Adipocyte (in vitro differentiated cells): ENCODE measurements around the gene MDM2.

Experiments
- DNase-seq: peaks from one replicate; pipeline ENCODE4 v3.0.0-alpha.2; 2015; ENCODE audit warnings: low read depth
- H3K27me3 ChIP-seq: replicated peaks from 2 replicates; pipeline ENCODE4 v1.7.0; 2013; ENCODE audit warnings: mild to moderate bottlenecking, low read length, moderate library complexity; ENCODE audit not compliant: control insufficient read depth, insufficient read depth
- H3K36me3 ChIP-seq: 2 replicates; pipeline ENCODE4 v1.7.0; 2013; ENCODE audit warnings: low read length, mild to moderate bottlenecking, moderate library complexity; ENCODE audit not compliant: control insufficient read depth, insufficient read depth, severe bottlenecking
- H3K4me1 ChIP-seq: 2 replicates; pipeline ENCODE4 v1.7.0; 2013; ENCODE audit warnings: mild to moderate bottlenecking, low read length, moderate library complexity; ENCODE audit not compliant: control insufficient read depth, insufficient read depth
- H3K4me3 ChIP-seq: 2 replicates; pipeline ENCODE4 v1.7.0; 2013; ENCODE audit warnings: mild to moderate bottlenecking, low read length, moderate library complexity
- H3K9ac ChIP-seq: 2 replicates; pipeline ENCODE4 v1.7.0; 2013; ENCODE audit warnings: mild to moderate bottlenecking, low read length, moderate library complexity
- H3K9me3 ChIP-seq: 2 replicates; pipeline ENCODE4 v1.7.0; 2013; ENCODE audit warnings: mild to moderate bottlenecking, low read length, moderate library complexity; ENCODE audit not compliant: control insufficient read depth

The MDM2 gene

DNA sequence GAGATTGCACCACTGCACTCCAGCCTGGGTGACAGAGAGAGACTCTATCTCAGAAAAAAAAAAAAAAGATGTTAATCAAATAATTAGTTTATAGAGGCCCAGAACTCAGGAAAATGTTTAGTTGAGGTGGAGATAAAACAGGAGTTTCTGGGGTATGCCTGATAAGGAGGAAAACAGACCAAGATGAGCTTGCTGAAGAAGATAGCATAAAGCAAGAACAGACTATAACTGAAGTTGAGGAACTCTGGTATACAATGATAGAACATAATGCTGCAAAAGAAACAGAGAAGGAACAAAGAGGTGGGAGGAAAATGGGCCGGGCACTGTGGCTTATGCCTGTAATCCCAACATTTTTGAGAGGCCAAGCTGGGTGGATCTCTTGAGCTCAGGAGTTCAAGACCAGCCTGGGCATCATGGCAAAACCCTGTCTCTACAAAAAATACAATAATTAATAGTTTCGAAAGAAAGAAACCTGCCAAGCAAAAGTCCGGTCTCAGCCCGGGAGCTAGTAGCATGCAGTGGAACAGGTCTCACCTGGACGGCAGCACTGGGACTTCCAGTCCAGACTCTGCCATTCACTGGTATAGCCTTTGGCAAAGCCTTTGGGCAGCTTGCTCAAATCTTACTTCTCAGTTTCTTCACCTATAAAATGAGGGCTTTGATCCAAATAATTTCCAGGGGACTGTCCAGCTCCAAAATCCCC lies 36.6 kb upstream of the MDM2 start:
- no peak overlapping the region for H3K9ac ChIP-seq
- no peak for DNase-seq

DNA sequence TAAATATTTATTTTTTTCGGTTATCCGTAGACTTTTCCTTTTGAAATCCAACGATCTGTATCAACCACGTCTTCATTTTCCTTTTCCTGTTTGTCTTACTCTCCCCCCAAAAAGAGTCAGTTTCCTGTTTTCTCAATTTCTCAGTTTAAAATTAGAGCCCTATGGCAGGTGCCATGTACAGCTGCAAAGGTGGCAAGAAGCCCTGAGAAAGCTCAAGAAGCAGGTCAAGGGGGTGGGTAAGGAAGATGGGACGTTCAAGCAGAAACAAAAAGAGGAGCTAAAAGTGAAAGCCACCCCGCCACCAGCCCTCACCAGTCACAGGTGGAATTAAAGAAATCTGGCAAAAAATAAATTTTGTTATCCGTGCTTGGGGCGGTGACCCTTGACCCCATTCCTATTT lies 35.3 kb upstream of the MDM2 start:
- no peak for DNase-seq
- H3K9me3 ChIP-seq: no peaks in the 10 kb centered on the region

More for the DNA sequence above, 36.6 kb upstream of the MDM2 start:
- Histone ChIP-seq H3K9me3 (no peaks in the 10 kb centered on the region), H3K4me1 (peaks cover 6% of the 10 kb centered on the region), H3K36me3 (peaks cover 6% of the 10 kb centered on the region), H3K27me3 (no peaks in the 10 kb centered on the region), H3K4me3 (no peak overlapping the region)

DNA sequence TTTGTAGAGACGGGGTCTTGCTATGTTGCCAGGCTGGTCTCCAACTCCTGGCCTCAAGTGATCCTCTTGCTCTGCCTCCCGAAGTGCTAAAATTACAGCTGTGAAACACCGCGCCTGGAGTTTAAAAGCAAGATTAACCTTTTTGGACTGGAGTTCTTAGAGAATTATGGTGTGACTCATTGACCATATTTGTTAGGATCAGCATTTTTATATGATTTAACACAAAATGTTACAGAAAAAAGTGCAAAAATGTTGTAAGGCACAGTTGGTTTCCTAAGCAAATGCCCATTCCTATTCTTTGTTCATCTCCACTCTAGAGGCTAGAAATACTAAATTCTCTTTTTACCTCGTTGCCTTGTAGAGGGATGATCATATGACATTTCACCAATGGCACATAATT lies 34.4 kb upstream of the MDM2 start:
- Histone ChIP-seq H3K9ac (no peak overlapping the region), H3K4me1 (peaks cover 6% of the 10 kb centered on the region), H3K4me3 (no peak overlapping the region), H3K27me3 (no peaks in the 10 kb centered on the region), H3K9me3 (no peaks in the 10 kb centered on the region), H3K36me3 (no peaks in the 10 kb centered on the region)
- DNase-seq: no peak

More for the DNA sequence above, 35.3 kb upstream of the MDM2 start:
- Histone ChIP-seq H3K4me1 (peaks cover 6% of the 10 kb centered on the region), H3K4me3 (no peak overlapping the region), H3K27me3 (no peaks in the 10 kb centered on the region), H3K36me3 (no peaks in the 10 kb centered on the region), H3K9ac (no peak overlapping the region)

DNA sequence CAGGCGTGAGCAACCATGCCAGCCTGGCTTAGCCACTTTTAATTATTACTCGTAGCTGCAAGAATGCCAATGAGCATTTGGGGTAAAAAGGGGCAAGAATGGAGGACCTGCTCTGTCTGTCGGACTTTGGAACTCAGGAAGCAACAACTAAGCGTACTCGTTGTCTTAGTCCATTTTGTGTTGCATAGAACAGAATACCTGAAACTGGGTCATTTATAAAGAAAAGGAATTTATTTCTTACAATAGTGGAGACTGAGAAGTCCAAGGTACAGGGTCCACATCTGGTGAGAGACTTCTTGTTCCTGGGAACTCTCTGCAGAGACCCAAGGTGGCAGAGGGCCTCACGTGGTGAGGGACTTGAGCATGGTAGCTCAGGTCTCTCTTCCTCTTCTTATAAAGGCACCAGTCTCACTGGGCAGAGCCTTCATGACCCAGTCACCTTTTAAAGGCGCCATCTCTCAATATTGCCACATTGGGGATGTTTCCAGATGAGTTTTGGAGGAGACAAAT lies 32.8 kb upstream of the MDM2 start:
- no peak overlapping the region for H3K9ac ChIP-seq
- no peaks in the 10 kb centered on the region for H3K9me3 ChIP-seq
- no peak for DNase-seq
- H3K27me3 ChIP-seq: no peaks in the 10 kb centered on the region
- no peak overlapping the region for H3K4me3 ChIP-seq
- peaks cover 12% of the 10 kb centered on the region for H3K4me1 ChIP-seq
- H3K36me3 ChIP-seq: no peaks in the 10 kb centered on the region

DNA sequence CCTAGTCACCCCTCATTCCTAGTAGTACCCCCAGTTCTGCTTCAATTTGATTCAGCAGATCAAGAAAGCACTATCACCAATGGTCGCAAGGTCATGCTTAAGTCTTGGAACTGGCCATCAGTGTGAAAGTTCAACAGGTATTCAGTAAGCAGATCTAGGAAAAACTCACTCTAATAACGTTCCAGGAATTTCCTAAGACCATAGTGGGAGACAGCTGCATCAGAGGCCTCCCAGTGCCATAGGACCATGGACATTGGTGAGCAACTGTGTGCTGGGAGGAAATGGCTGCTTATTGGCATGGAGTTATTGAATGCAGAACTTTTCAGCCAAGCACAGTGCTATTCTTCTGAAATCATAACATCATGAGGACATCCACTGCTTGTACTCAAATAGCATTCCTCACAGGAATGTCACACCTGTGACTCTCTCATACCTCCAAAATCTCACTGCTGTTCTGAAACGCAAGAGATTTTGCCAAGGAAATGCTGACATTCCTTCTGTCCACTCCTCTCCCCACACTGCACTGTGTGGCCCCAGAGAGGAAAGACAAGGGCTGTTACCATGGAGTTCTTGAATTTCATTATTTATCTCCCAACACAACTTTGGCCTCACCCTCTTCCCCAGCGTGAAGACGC lies 30.9 kb upstream of the MDM2 start:
- H3K9me3 ChIP-seq: no peaks in the 10 kb centered on the region
- no peak overlapping the region for H3K4me3 ChIP-seq
- H3K27me3 ChIP-seq: no peaks in the 10 kb centered on the region
- no peak for DNase-seq
- peaks cover 12% of the 10 kb centered on the region for H3K4me1 ChIP-seq
- no peak overlapping the region for H3K9ac ChIP-seq
- no peaks in the 10 kb centered on the region for H3K36me3 ChIP-seq

DNA sequence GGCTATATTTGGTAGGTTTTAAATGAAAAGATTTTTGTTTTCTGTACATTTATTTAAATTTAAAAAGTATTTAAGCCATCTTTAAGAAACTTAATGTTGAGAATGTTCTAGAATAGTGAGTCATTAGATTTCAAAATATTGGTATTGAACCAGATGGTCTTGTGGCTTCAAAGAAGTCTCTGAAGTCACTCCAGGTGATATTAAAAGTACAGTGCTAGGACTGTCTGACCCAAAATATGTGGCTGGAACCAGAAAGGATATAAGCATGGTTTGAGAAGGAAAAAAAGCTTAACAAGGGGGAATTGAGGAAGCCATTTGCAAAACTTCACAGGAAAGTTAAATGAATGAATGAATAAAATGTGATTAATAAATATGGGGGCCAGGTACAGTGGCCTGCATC lies 28.7 kb upstream of the MDM2 start:
- no peak overlapping the region for H3K9ac ChIP-seq
- no peak for DNase-seq
- H3K36me3 ChIP-seq: no peaks in the 10 kb centered on the region
- H3K4me3 ChIP-seq: no peak overlapping the region
- H3K4me1 ChIP-seq: peaks cover 6% of the 10 kb centered on the region
- H3K27me3 ChIP-seq: no peaks in the 10 kb centered on the region
- H3K9me3 ChIP-seq: no peaks in the 10 kb centered on the region

DNA sequence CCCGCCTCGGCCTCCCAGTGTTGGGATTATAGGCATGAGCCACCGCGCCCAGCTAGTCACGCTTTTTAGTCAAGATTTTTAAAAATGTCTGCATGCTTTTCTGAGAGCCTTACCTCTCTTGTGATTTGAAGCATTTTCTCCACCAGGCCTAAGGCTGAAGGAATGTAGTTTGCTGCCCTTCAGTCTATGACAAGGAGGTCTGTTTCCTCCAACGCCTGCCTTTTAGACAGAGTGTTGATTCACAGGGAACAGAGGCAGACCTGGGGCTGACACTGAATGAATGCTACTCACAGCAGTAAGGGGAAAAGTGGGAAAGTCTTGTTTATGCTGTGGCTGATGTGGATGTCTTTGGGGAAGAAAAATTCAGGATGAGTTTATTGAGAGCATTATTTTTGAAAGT lies 27.2 kb upstream of the MDM2 start:
- no peaks in the 10 kb centered on the region for H3K27me3 ChIP-seq
- DNase-seq: peak; percentile 27
- H3K4me3 ChIP-seq: no peak overlapping the region
- H3K9me3 ChIP-seq: no peaks in the 10 kb centered on the region
- H3K4me1 ChIP-seq: peaks cover 16% of the 10 kb centered on the region
- no peaks in the 10 kb centered on the region for H3K36me3 ChIP-seq
- no peak overlapping the region for H3K9ac ChIP-seq

DNA sequence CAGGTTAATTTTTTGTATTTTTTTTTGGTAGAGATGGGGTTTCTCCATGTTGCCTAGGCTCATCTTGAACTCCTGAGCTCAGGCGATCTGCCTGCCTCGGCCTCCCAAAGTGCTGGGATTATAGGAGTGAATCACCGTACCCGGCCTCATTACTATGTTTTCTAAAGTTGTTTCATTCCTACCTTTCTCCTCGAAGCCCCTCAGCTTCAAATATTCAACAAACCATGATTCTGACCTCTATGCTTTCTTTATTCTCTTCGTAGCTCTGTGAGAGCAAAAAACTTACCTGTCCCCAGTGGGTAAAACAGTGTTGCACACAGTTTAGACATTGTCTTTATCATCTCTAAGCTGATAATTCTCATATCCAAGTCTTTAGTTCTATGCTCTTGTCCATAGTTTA lies 26.2 kb upstream of the MDM2 start:
- H3K27me3 ChIP-seq: no peaks in the 10 kb centered on the region
- H3K9me3 ChIP-seq: no peaks in the 10 kb centered on the region
- no peak overlapping the region for H3K4me3 ChIP-seq
- no peaks in the 10 kb centered on the region for H3K36me3 ChIP-seq
- no peak overlapping the region for H3K9ac ChIP-seq
- no peak for DNase-seq
- H3K4me1 ChIP-seq: peaks cover 23% of the 10 kb centered on the region

DNA sequence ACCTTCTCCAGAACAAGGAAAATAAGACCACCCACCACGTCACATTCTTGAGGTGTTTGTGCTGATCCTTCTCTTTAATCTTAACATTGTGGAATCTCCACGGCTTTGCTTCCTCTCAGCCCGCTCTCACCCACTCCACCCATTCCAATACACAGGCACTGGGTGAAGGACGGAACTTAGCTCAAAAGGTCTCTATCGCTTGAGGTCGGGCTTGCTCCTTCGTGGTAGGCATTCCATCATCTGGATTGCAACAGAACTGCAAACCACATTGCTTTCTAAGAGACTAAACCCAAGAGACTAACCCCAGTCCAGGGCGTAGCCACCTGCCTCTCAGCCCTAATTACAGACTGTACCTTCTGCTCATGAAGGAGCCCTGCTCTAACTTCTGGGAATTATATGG lies 24.0 kb upstream of the MDM2 start:
- Histone ChIP-seq H3K4me1 (peaks cover 46% of the 10 kb centered on the region), H3K9ac (no peak overlapping the region), H3K27me3 (no peaks in the 10 kb centered on the region), H3K36me3 (no peaks in the 10 kb centered on the region), H3K9me3 (no peaks in the 10 kb centered on the region), H3K4me3 (no peak overlapping the region)
- peak; percentile 27 for DNase-seq

DNA sequence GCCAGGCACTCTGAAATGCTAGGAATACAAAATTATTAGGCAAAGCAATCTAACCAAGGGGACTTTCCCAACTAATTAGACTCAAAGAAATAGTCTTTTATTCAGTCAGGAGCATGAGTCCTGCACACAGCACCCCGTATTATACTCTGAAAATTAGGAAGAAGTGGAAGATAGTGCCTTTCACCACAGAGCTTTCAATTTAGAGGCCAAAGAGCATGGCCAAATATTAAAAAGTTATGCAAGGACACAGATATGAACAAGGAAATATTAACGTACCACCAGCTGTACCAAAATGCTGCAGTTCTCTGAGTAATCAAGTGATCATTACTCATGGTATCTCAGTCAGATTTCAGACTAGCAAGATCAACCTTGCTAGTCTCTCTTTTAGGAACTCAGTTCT lies 22.6 kb upstream of the MDM2 start:
- no peak for DNase-seq
- H3K9ac ChIP-seq: peak overlapping the region; percentile 30
- H3K9me3 ChIP-seq: no peaks in the 10 kb centered on the region
- H3K4me1 ChIP-seq: peaks cover 42% of the 10 kb centered on the region
- H3K4me3 ChIP-seq: peak overlapping the region; percentile 46
- H3K27me3 ChIP-seq: no peaks in the 10 kb centered on the region
- H3K36me3 ChIP-seq: no peaks in the 10 kb centered on the region

DNA sequence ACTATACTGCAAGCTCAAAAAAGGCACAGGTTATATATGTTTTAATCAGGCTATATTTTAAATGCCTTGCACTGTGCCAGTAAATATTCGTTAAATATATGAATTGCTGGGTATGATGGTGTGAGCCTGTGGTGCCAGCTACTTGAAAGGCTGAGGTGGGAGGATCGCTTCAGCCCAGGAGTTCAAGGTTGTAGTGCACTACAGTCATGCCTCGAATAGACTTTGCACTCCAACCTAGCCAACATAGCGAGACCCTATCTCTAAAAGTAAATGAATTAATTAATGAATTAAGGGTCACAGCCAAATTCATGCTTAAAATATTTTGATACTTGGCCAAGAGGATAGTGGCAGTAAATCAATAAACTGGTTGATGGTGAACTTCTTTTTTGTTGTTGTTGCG lies 22.2 kb upstream of the MDM2 start:
- peak overlapping the region; percentile 46 for H3K4me3 ChIP-seq
- no peak for DNase-seq
- no peaks in the 10 kb centered on the region for H3K36me3 ChIP-seq
- peaks cover 42% of the 10 kb centered on the region for H3K4me1 ChIP-seq
- H3K9ac ChIP-seq: peak overlapping the region; percentile 30
- no peaks in the 10 kb centered on the region for H3K9me3 ChIP-seq
- no peaks in the 10 kb centered on the region for H3K27me3 ChIP-seq
